C4-2B (cell line): Measurements from ENCODE around the gene TBC1D4.
"Not testable (repeated sequence)": the region's sequence is repeated elsewhere in the genome, so short reads cannot be mapped to it uniquely, and the experiment has no call there.

Experiments
- H3K27ac ChIP-seq: fragments of 450-650 bp; 2 replicates; pipeline ENCODE4 v1.5.1; 2017
- ZFX ChIP-seq: fragments of 450-650 bp; IDR thresholded peaks from 2 replicates; pipeline ENCODE4 v1.6.1; 2017
- TF ChIP-seq, protein P1 (sequence below): fragments of 450-650 bp; conservative IDR thresholded peaks from 2 replicates; pipeline ENCODE4 v1.5.1; 2017; ENCODE audit warnings: mild to moderate bottlenecking

TBC1D4 gene

DNA sequence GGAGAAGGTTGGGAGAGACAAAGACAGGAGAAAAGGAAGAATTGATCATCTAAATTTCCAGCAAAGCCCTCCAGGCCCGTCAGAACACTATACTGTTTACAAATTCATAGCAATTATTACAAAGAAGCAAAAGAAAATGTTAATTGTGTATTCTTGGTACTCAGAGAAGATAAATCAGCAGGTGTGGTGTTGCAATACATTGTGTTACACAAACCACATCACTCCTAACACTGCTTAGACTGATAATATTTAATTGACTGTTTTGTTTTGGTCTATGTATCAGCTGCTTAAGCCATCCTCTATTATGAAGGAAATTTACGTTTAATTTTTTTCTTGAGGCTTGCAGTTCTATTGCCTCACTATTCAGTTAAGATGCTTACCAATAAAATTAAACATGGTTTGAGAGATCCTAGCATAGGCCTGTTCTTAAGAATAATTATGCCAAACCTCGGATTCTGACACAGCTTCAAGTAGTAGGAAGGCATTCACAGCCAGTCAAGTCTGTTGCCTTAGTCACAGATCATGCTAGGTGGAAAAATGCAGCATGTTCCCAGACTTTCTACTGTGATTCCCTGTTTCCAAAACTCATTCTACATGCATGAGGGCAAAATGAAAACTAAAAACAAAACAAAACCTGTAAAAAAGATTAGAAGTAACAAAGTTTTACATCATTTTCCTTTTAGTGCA lies 129.2 kb downstream of the TBC1D4 start:
- H3K27ac ChIP-seq = no peak overlapping the region
- TF ChIP-seq, protein P1, sequence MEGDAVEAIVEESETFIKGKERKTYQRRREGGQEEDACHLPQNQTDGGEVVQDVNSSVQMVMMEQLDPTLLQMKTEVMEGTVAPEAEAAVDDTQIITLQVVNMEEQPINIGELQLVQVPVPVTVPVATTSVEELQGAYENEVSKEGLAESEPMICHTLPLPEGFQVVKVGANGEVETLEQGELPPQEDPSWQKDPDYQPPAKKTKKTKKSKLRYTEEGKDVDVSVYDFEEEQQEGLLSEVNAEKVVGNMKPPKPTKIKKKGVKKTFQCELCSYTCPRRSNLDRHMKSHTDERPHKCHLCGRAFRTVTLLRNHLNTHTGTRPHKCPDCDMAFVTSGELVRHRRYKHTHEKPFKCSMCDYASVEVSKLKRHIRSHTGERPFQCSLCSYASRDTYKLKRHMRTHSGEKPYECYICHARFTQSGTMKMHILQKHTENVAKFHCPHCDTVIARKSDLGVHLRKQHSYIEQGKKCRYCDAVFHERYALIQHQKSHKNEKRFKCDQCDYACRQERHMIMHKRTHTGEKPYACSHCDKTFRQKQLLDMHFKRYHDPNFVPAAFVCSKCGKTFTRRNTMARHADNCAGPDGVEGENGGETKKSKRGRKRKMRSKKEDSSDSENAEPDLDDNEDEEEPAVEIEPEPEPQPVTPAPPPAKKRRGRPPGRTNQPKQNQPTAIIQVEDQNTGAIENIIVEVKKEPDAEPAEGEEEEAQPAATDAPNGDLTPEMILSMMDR = no peak
- TF ChIP-seq ZFX = no peak

DNA sequence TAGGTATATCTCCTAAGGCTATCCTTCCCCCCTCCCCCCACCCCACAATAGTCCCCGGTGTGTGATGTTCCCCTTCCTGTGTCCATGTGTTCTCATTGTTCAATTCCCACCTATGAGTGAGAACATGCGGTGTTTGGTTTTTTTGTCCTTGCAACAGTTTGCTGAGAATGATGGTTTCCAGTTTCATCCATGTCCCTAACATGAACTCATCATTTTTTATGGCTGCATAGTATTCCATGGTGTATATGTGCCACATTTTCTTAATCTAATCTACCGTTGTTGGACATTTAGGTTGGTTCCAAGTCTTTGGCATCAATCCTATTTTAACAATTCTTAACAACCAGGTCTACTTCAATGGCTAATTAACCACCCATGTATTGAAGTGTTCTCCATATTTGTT lies 130.4 kb downstream of the TBC1D4 start:
- not testable (repeated sequence) for H3K27ac ChIP-seq

DNA sequence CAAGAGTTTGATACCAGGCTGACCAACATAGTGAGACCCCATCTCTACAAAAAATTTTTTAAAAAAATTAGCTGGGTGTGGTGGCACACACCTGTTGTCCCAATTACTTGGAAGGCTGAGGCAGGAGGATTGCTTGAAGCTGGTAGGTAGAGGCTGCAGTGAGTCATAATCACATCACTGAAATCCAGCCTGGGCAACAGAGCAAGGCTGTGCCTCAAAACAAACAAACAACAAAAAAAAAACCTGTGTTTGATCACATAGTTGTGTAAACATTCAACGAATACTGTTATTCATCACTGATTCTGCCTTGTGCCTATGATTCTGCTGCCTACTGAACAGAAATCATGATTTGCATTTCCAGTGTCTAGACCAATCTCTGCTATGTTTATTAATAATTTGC lies 134.0 kb downstream of the TBC1D4 start:
- TF ChIP-seq, protein P1 = no peak
- no peak for TF ChIP-seq ZFX

DNA sequence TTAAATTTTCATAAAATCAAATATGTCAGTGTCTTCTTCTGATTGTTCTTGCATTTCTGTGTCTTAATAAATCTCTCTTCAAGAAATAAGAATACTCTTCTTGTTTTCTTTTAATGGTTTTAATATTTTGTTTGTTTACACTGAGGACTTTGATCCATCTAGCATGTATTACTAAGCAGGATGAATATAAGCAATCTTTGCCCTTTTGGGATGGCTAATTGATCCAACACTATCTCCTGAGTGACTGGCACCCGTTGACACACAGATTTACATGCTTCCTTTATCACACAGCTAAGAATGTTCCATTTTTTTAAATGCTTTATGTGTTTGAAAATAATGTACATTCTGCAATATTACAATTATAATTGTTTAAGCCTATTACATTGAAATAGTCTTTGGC lies 134.5 kb downstream of the TBC1D4 start:
- no peak overlapping the region for H3K27ac ChIP-seq
- TF ChIP-seq, protein P1 = no peak
- TF ChIP-seq ZFX = no peak

More for the DNA sequence above, 134.0 kb downstream of the TBC1D4 start:
- no peak overlapping the region for H3K27ac ChIP-seq

DNA sequence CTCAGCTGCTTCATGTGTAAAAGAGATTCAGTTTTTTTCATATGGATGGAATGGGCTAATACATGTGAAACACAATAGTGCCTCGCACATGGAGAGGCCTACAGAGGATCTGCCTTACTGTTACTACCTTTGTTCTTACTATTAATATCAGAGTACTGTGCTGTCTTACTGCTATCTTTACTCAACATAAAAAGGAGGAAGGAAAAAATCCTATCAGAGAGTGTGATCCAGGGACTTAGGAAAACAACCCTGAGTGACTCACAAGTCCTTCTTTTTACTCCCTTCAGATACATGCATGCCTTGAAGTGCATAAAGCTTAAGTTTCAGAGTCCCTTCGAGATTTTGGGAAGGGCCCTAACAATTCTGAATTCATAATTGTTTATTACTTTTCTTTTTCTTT lies 136.8 kb downstream of the TBC1D4 start:
- TF ChIP-seq ZFX = no peak
- TF ChIP-seq, protein P1 = no peak
- H3K27ac ChIP-seq = no peak overlapping the region

DNA sequence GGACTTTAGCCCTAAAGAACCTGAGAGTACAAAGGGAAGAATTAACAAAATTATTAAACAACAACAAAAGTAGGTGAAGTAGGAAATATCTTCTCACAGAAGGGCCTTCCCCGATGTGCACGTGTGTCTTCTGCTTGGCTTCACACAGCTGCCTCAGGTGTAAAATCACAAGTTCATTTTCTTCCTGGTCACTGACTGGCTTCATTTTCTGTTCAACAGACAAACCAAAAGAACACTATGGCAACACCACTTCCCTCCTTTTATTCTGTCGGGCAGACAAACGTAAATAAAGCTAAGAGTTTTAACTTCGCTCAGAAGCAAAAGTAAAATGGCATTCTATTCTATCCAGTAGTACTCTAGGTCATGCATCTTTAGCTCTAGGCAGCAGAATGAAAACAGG lies 140.9 kb downstream of the TBC1D4 start:
- no peak overlapping the region for H3K27ac ChIP-seq

DNA sequence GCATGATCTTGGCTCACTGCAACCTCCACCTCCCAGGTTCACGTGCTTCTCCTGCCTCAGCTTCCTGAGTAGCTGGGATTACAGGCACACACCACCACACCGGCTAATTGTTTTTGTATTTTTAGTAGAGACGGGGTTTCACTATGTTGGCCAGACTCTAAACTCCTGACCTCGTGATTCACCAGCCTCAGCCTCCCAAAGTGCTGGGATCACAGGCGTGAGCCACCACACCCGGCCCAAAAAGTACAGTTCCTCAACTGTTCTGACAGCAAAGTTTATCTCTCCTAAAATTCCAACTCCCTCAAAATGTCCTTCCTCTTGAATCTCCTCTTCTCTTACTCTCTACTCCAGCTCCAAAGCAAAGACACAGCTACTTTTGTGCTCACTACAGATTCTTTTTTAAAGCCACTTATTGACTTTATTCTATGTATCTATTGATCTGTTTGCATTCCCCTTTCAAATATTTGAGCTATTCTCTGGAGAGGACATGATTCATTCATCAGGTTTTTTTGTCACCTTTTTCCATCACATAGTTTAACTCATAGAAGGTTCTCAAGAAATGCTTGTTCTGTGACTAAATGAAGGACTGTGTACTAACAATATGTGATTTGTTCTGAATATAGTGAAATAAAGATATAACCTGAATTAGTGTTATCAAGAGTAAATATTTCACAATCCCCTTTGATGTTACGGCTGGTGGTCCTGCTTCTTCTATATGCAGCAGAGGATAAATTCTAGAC lies 142.2 kb downstream of the TBC1D4 start:
- TF ChIP-seq ZFX = no peak
- TF ChIP-seq, protein P1 = no peak
- H3K27ac ChIP-seq = no peak overlapping the region

More for the DNA sequence above, 140.9 kb downstream of the TBC1D4 start:
- no peak for TF ChIP-seq ZFX
- TF ChIP-seq, protein P1 = no peak
